ENCODE results near the gene POLR2I. TPM values are rescaled to one million over a fixed set of nuclear protein-coding genes. Genes with fewer than 3 reads are reported as not detected.
A peak's percentile ranks its signal among the peaks of the same experiment; 100 is the strongest.

The POLR2I gene
- total and polyA plus RNA-seq, 2 donors (not counting 3 experiments of a cell fraction or from before 2014, with no cell fraction given), result 53.0 to 64.8 TPM

- dilution Hi-C loops (cut with MboI; ENCODE audit: extremely low pct_ligation_motif_present, low sequenced_read_pairs) (no loop called here), intact Hi-C loops (cut with micrococcal nuclease) (no loop called here)
- TF ChIP-seq GATA2 (IDR thresholded peaks at IDR 0.05; ENCODE audit: insufficient read depth, insufficient read length, low read depth, low read length) (no peak), POLR2A (IDR thresholded peaks at IDR 0.05; ENCODE audit: low read depth, low read length) (no peak), JUN (IDR thresholded peaks at IDR 0.05; ENCODE audit: borderline replicate concordance, insufficient read depth, insufficient read length, low read depth) (no peak), POLR2AphosphoS5 (IDR thresholded peaks at IDR 0.05; ENCODE audit: insufficient read depth, low read depth, low read length) (no peak), EZH2 (IDR thresholded peaks at IDR 0.05; ENCODE audit: borderline replicate concordance, low read depth, low read length, severe bottlenecking) (no peak), FOS (IDR thresholded peaks at IDR 0.05; ENCODE audit: borderline replicate concordance, insufficient read depth, low read length) (no peak), MYC (IDR thresholded peaks at IDR 0.05; ENCODE audit: low read depth, low read length) (no peak)
- H3K36me3 ChIP-seq (ENCODE audit: control insufficient read depth in 2 of 2, extremely low read depth in 1 of 2, insufficient read depth in 2 of 2, low read length in 2 of 2), result no peaks in the 10 kb centered on the region
- H3K4me1 ChIP-seq (ENCODE audit: control insufficient read depth, extremely low read depth, insufficient read depth, low read length), result no peaks in the 10 kb centered on the region
- DNase-seq (ENCODE audit: low read depth, low spot score) (no peak), FAIRE-seq (no peak)
- BruUV-seq (replicated peaks), result no TSS peak
- H3K9ac ChIP-seq (replicated peaks; ENCODE audit: extremely low read depth, insufficient read depth, low read length), result no peak overlapping the region
- ChIA-PET CTCF (no interaction called here), POLR2A (no interaction called here)
- H3K79me2 ChIP-seq (ENCODE audit: control insufficient read depth, insufficient read depth, low read length), result no peaks in the 10 kb centered on the region
- no peaks in the 10 kb centered on the region for H4K20me1 ChIP-seq (replicated peaks; ENCODE audit: control insufficient read depth, extremely low read depth, insufficient read depth, low read length)
- no peak overlapping the region for H3K27ac ChIP-seq (ENCODE audit: insufficient read depth, low read depth, low read length)
- H2AFZ ChIP-seq (ENCODE audit: low read depth, low read length), result no peak overlapping the region
- H3K9me1 ChIP-seq (replicated peaks; ENCODE audit: control insufficient read depth, extremely low read depth, insufficient read depth, low read length), result no peaks in the 10 kb centered on the region
- H3K27me3 ChIP-seq (ENCODE audit: control insufficient read depth in 2 of 2, insufficient read depth in 2 of 2, low read length in 2 of 2), result no peaks in the 10 kb centered on the region
- no peak overlapping the region for H3K4me2 ChIP-seq (ENCODE audit: insufficient read depth, low read length)
- no peaks in the 10 kb centered on the region for H3K9me3 ChIP-seq (replicated peaks; ENCODE audit: control insufficient read depth, insufficient read depth, low read length)
- H3K4me3 ChIP-seq (replicated peaks in 1 of 3; ENCODE audit: insufficient read depth in 1 of 3, low read depth in 1 of 3, low read length in 3 of 3), result no peak overlapping the region
Measured at GRCh38 chr19:36160821-36161596, 46.3 kb upstream of the POLR2I start.

- no peaks in the 10 kb centered on the region for H4K20me1 ChIP-seq (replicated peaks; ENCODE audit: control insufficient read depth, extremely low read depth, insufficient read depth, low read length)
- ChIA-PET CTCF (interaction anchor here (0.8 to 3.4 kb wide), 5 partner anchors 10 to 93 kb away, joined by 3 to 23 read pairs (median 11); no protein-coding TSS in a partner anchor), POLR2A (no interaction called here)
- intact Hi-C loops (cut with micrococcal nuclease) (no loop called here), dilution Hi-C loops (cut with MboI; ENCODE audit: extremely low pct_ligation_motif_present, low sequenced_read_pairs) (no loop called here)
- H2AFZ ChIP-seq (ENCODE audit: low read depth, low read length), result no peak overlapping the region
- H3K27ac ChIP-seq (ENCODE audit: insufficient read depth, low read depth, low read length), result no peak overlapping the region
- no peaks in the 10 kb centered on the region for H3K9me3 ChIP-seq (replicated peaks; ENCODE audit: control insufficient read depth, insufficient read depth, low read length)
- H3K4me3 ChIP-seq (replicated peaks in 1 of 3; ENCODE audit: insufficient read depth in 1 of 3, low read depth in 1 of 3, low read length in 3 of 3), result no peak overlapping the region
- peaks cover 13% of the 10 kb centered on the region for H3K4me1 ChIP-seq (ENCODE audit: control insufficient read depth, extremely low read depth, insufficient read depth, low read length)
- no peak for DNase-seq (ENCODE audit: low read depth, low spot score)
- H3K36me3 ChIP-seq (ENCODE audit: control insufficient read depth in 2 of 2, extremely low read depth in 1 of 2, insufficient read depth in 2 of 2, low read length in 2 of 2), result peaks cover 5 to 17% of the 10 kb centered on the region in 2 experiments
- peak; percentile 35 for FAIRE-seq
- H3K79me2 ChIP-seq (ENCODE audit: control insufficient read depth, insufficient read depth, low read length), result no peaks in the 10 kb centered on the region
- H3K9ac ChIP-seq (replicated peaks; ENCODE audit: extremely low read depth, insufficient read depth, low read length), result no peak overlapping the region
- TF ChIP-seq CTCF (IDR thresholded peaks at IDR 0.05; ENCODE audit: extremely low read depth in 1 of 2, insufficient read depth in 1 of 2, low read depth in 1 of 2, low read length in 2 of 2) (no peak), MAX (IDR thresholded peaks at IDR 0.05; ENCODE audit: insufficient read depth, insufficient read length) (no peak), GATA2 (IDR thresholded peaks at IDR 0.05; ENCODE audit: insufficient read depth, insufficient read length, low read depth, low read length) (no peak), POLR2AphosphoS5 (IDR thresholded peaks at IDR 0.05; ENCODE audit: insufficient read depth, low read depth, low read length) (no peak), FOS (IDR thresholded peaks at IDR 0.05; ENCODE audit: borderline replicate concordance, insufficient read depth, low read length) (no peak), MYC (IDR thresholded peaks at IDR 0.05; ENCODE audit: low read depth, low read length) (no peak), POLR2A (IDR thresholded peaks at IDR 0.05; ENCODE audit: low read depth, low read length) (no peak), JUN (IDR thresholded peaks at IDR 0.05; ENCODE audit: borderline replicate concordance, insufficient read depth, insufficient read length, low read depth) (no peak), EZH2 (IDR thresholded peaks at IDR 0.05; ENCODE audit: borderline replicate concordance, low read depth, low read length, severe bottlenecking) (no peak)
- H3K9me1 ChIP-seq (replicated peaks; ENCODE audit: control insufficient read depth, extremely low read depth, insufficient read depth, low read length), result no peaks in the 10 kb centered on the region
- no peak overlapping the region for H3K4me2 ChIP-seq (ENCODE audit: insufficient read depth, low read length)
- no peaks in the 10 kb centered on the region for H3K27me3 ChIP-seq (ENCODE audit: control insufficient read depth in 2 of 2, insufficient read depth in 2 of 2, low read length in 2 of 2)
- no TSS peak for BruUV-seq (replicated peaks)
Measured at GRCh38 chr19:36153126-36153525, 38.5 kb upstream of the POLR2I start.
